Measurements from ENCODE around the gene PMEPA1. TPM values are rescaled to one million over a fixed set of nuclear protein-coding genes. Genes with fewer than 3 reads are reported as not detected.

Gene PMEPA1
- total RNA-seq, 1 donor from 2014 or later: 49.4 TPM

GRCh38 chr20:57701090-57701489, 8.7 kb downstream of the PMEPA1 start:
- no peak overlapping the region for H3K27ac Mint-ChIP-seq (ENCODE audit: unreplicated experiment)
- DNase-seq (ENCODE audit: low read depth): no peak
- TF ChIP-seq CTCF (IDR thresholded peaks at IDR 0.05; ENCODE audit: insufficient read depth, low read depth, low read length): no peak
- no peak for TF ChIP-seq EZH2 (IDR thresholded peaks at IDR 0.05; ENCODE audit: insufficient read depth, low read length)
- H3K36me3 Mint-ChIP-seq (ENCODE audit: low read depth, unreplicated experiment): peaks cover 11% of the 10 kb centered on the region
- Histone ChIP-seq H2AFZ (ENCODE audit: low read depth, low read length) (no peak overlapping the region), H3K27me3 (ENCODE audit: insufficient read depth, low read length) (no peaks in the 10 kb centered on the region), H3K36me3 (ENCODE audit: insufficient read depth, low read length) (peaks cover 3% of the 10 kb centered on the region), H3K27ac (ENCODE audit: low read depth, low read length) (no peak overlapping the region), H3K79me2 (ENCODE audit: insufficient read depth, low read length) (peaks cover 94% of the 10 kb centered on the region), H3K4me1 (ENCODE audit: insufficient read depth, low read length) (peaks cover 82% of the 10 kb centered on the region), H3K9me3 (ENCODE audit: insufficient read depth, low read depth, low read length) (no peaks in the 10 kb centered on the region), H3K9ac (ENCODE audit: low read length) (no peak overlapping the region), H3K4me3 (ENCODE audit: insufficient read depth, low read depth, low read length) (no peak overlapping the region), H4K20me1 (ENCODE audit: insufficient read depth, low read length) (peaks cover 92% of the 10 kb centered on the region), H3K4me2 (ENCODE audit: low read length) (peak overlapping the region; percentile 15)
- H3K9me3 Mint-ChIP-seq (ENCODE audit: unreplicated experiment): no peaks in the 10 kb centered on the region
- no peak for FAIRE-seq
- H3K27me3 Mint-ChIP-seq (ENCODE audit: low read depth, unreplicated experiment): no peaks in the 10 kb centered on the region
- H3K4me1 Mint-ChIP-seq (ENCODE audit: low read depth, unreplicated experiment): peaks cover 71% of the 10 kb centered on the region
- peak overlapping the region; percentile 22 for H3K4me3 Mint-ChIP-seq (ENCODE audit: unreplicated experiment)

- H4K20me1 ChIP-seq (ENCODE audit: insufficient read depth, low read length): peaks cover 90% of the 10 kb centered on the region
These were observed 10.4 kb downstream of the PMEPA1 start for GRCh38 chr20:57699395-57699794.

More at GRCh38 chr20:57699395-57699794, 10.4 kb downstream of the PMEPA1 start:
- Histone ChIP-seq H3K9me3 (ENCODE audit: insufficient read depth, low read depth, low read length) (no peaks in the 10 kb centered on the region), H3K27me3 (ENCODE audit: insufficient read depth, low read length) (no peaks in the 10 kb centered on the region), H3K27ac (ENCODE audit: low read depth, low read length) (peak overlapping the region; percentile 95), H2AFZ (ENCODE audit: low read depth, low read length) (no peak overlapping the region), H3K4me1 (ENCODE audit: insufficient read depth, low read length) (peaks cover 82% of the 10 kb centered on the region), H3K79me2 (ENCODE audit: insufficient read depth, low read length) (peaks cover 94% of the 10 kb centered on the region), H3K4me2 (ENCODE audit: low read length) (peak overlapping the region; percentile 79), H3K36me3 (ENCODE audit: insufficient read depth, low read length) (no peaks in the 10 kb centered on the region), H3K4me3 (ENCODE audit: insufficient read depth, low read depth, low read length) (peak overlapping the region; percentile 38), H3K9ac (ENCODE audit: low read length) (peak overlapping the region; percentile 75)
- no peak for FAIRE-seq
- Mint-ChIP-seq H3K4me3 (ENCODE audit: unreplicated experiment) (peak overlapping the region; percentile 62), H3K9me3 (ENCODE audit: unreplicated experiment) (no peaks in the 10 kb centered on the region), H3K36me3 (ENCODE audit: low read depth, unreplicated experiment) (peaks cover 7% of the 10 kb centered on the region), H3K4me1 (ENCODE audit: low read depth, unreplicated experiment) (peaks cover 69% of the 10 kb centered on the region), H3K27ac (ENCODE audit: unreplicated experiment) (peak overlapping the region; percentile 91), H3K27me3 (ENCODE audit: low read depth, unreplicated experiment) (no peaks in the 10 kb centered on the region)
- TF ChIP-seq CTCF (IDR thresholded peaks at IDR 0.05; ENCODE audit: insufficient read depth, low read depth, low read length) (no peak), EZH2 (IDR thresholded peaks at IDR 0.05; ENCODE audit: insufficient read depth, low read length) (no peak)
- DNase-seq (ENCODE audit: low read depth): no peak
